Bronchial epithelial cell (primary cell): ENCODE results near the gene SCTR. TPM values are rescaled to one million over a fixed set of nuclear protein-coding genes. Genes with fewer than 3 reads are reported as not detected.

Experiments used
- DNase-seq: peaks from one replicate; pipeline ENCODE4 v3.0.0-alpha.2; 2010; ENCODE audit warnings: low read depth
- FAIRE-seq: peaks from 2 replicates; lab custom pipeline; 2011; peaks lifted over from hg19 to GRCh38; lab: Jason Lieb, UNC
- H3K27me3 ChIP-seq: 2 replicates; pipeline ENCODE4 v1.5.1; 2011; ENCODE audit warnings: low read length; ENCODE audit not compliant: control insufficient read depth, insufficient read depth
- H3K36me3 ChIP-seq: 2 replicates; pipeline ENCODE4 v1.5.1; 2011; ENCODE audit warnings: low read length; ENCODE audit not compliant: control insufficient read depth, insufficient read depth
- H3K4me3 ChIP-seq: 2 replicates; pipeline ENCODE4 v1.5.1; 2011; ENCODE audit warnings: mild to moderate bottlenecking, low read depth, low read length, control low read depth
- CTCF ChIP-seq: IDR thresholded peaks from 2 replicates; pipeline ENCODE4 v1.5.1; 2011; ENCODE audit warnings: mild to moderate bottlenecking, moderate library complexity, low read length, control low read depth, inconsistent platforms; ENCODE audit not compliant: insufficient read depth, severe bottlenecking
- total RNA-seq: library from RNA; depleted of rRNA; stranded (reverse); fragments of >200 nt; gene quantifications from 2 replicates; pipeline ENCODE4 v1.2.1, GENCODE V29; 2014

SCTR gene
- total RNA-seq, 1 donor from 2014 or later: not detected

- DNase-seq (no peak), FAIRE-seq (no peak)
- Histone ChIP-seq H3K36me3 (no peaks in the 10 kb centered on the region), H3K27me3 (no peaks in the 10 kb centered on the region), H3K4me3 (no peak overlapping the region)
- TF ChIP-seq CTCF: no peak
Measured at GRCh38 chr2:119453972-119454593, 70.2 kb downstream of the SCTR start.

GRCh38 chr2:119451336-119452050 is 72.8 kb downstream of the SCTR start:
- no peaks in the 10 kb centered on the region for H3K27me3 ChIP-seq
- DNase-seq (no peak), FAIRE-seq (no peak)
- no peaks in the 10 kb centered on the region for H3K36me3 ChIP-seq
- TF ChIP-seq CTCF: no peak
- no peak overlapping the region for H3K4me3 ChIP-seq

- no peak for FAIRE-seq
Measured at GRCh38 chr2:119449521-119449920, 74.8 kb downstream of the SCTR start.

GRCh38 chr2:119448427-119449141 is 75.7 kb downstream of the SCTR start:
- no peak for TF ChIP-seq CTCF
- DNase-seq: no peak
- H3K27me3 ChIP-seq: no peaks in the 10 kb centered on the region
- FAIRE-seq: no peak
- no peaks in the 10 kb centered on the region for H3K36me3 ChIP-seq
- H3K4me3 ChIP-seq: no peak overlapping the region

More at GRCh38 chr2:119449521-119449920, 74.8 kb downstream of the SCTR start:
- no peaks in the 10 kb centered on the region for H3K36me3 ChIP-seq
- TF ChIP-seq CTCF: no peak
- H3K27me3 ChIP-seq: no peaks in the 10 kb centered on the region
- DNase-seq: no peak
- H3K4me3 ChIP-seq: no peak overlapping the region

GRCh38 chr2:119446037-119446436 is 78.2 kb downstream of the SCTR start:
- DNase-seq: no peak
- Histone ChIP-seq H3K36me3 (no peaks in the 10 kb centered on the region), H3K4me3 (no peak overlapping the region), H3K27me3 (no peaks in the 10 kb centered on the region)
- no peak for FAIRE-seq
- no peak for TF ChIP-seq CTCF
